HG02870 (cell line): ENCODE results near the gene TPP2.

ENCODE experiments used
- ATAC-seq: cut with Tn5 transposase; IDR thresholded peaks from one replicate; pipeline ENCODE4 v1.9.1; 2021; ENCODE audit warnings: mild to moderate bottlenecking, moderate library complexity; ENCODE audit not compliant: unreplicated experiment

TPP2 gene

DNA sequence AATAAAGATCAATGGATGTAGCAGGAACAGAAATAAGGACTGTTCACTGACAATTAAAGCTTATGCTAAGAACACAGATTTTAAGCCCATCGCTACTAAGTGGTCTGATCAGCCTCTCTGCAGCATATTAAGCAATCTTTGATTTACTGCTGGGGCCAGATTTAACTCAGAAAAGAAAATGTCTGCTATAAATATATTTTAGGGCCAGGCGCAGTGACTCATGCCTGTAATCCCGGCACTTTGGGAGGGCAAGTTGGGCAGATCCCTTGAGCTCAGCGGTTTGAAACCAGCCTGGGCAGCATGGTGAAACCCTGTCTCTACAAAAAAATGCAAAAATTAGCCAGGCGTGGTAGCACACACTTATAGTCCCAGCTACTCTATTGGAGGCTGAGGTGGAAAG is 55.1 kb downstream of the TPP2 start:
- ATAC-seq = no peak

DNA sequence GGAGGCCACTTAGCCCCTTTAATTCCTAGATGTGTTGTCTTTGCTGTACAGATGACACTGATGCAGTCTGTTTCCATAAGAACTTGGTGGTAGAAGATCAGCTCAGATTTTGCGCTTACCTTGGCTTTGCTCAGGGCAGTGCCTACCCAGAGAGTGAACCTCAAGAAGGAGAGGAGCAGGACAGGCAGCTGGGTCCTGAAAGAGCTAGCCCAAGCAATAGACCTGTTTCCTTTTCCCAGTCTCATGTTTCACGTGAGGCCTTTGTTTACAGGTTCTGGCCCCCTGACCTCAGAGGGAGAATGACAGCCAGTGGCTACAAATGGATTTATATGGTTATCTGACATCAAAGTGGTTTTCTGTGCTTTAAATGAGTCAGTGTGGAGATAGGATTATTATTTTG is 58.0 kb downstream of the TPP2 start:
- no peak for ATAC-seq

GRCh38 chr13:102657630-102658029 is 60.8 kb downstream of the TPP2 start:
- no peak for ATAC-seq

DNA sequence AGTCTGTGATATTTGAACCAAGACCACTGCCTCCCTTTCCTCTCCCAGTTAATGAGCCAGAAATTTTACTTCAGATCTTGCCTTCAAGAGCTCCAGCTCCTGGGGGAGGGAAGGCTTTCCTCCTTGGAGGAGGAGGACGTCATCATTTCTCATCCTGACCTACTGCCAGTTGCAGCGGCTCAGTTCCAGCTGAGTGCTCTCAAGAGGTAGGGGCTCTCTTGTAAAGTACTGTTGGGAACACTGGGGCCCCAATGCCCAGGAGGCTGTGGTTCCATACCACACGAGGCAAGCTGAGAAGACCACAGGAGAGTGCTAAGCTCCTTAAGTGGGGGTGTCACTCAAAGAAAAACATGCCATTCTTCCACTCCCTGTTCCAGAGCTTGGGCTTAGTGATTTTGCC is 61.9 kb downstream of the TPP2 start:
- ATAC-seq = no peak

GRCh38 chr13:102659168-102659713 is 62.5 kb downstream of the TPP2 start:
- no peak for ATAC-seq

GRCh38 chr13:102667023-102667422 is 70.2 kb downstream of the TPP2 start:
- ATAC-seq = no peak

- ATAC-seq = no peak
Observed at GRCh38 chr13:102667911-102668310, 71.1 kb downstream of the TPP2 start.

GRCh38 chr13:102670130-102670529 is 73.3 kb downstream of the TPP2 start:
- ATAC-seq = no peak

GRCh38 chr13:102675115-102675514 is 78.3 kb downstream of the TPP2 start:
- no peak for ATAC-seq

- ATAC-seq = no peak
Observed at GRCh38 chr13:102677122-102677521, 80.3 kb downstream of the TPP2 start.

GRCh38 chr13:102678339-102679107 is 81.7 kb downstream of the TPP2 start:
- no peak for ATAC-seq

- ATAC-seq = no peak
Observed at GRCh38 chr13:102679449-102680132, 82.8 kb downstream of the TPP2 start.

DNA sequence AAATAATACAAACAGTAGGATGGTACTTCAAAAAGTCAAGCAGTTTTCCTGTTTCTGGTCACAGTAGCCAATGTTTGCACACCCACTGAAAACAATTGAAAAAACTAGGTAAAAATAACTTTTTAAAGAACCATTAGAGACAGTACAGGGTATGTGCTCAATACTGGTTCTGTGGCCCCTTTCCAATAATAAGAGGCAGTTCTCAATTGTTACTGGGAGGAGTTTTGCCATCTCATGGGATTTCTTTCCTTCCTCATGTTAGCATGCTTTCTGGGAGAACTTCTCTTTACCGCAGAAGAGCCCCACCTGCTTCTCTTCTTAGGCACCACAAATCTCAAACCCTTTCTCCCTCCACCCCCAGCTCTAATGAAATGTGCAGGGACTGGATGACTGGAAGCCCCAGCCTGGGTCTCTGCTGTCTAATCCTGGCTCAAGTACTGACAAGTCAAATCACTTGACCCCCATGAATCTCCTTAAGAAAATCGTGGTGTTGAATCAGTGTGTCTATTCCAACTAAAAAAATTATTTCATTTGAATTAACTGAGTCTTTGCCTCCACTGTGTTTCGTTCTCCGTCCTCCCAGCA is 83.4 kb downstream of the TPP2 start:
- no peak for ATAC-seq

- peak; percentile 33 for ATAC-seq
Observed at GRCh38 chr13:102680842-102681740, 84.3 kb downstream of the TPP2 start.

- ATAC-seq = no peak
Observed at GRCh38 chr13:102682211-102682610, 85.4 kb downstream of the TPP2 start.

DNA sequence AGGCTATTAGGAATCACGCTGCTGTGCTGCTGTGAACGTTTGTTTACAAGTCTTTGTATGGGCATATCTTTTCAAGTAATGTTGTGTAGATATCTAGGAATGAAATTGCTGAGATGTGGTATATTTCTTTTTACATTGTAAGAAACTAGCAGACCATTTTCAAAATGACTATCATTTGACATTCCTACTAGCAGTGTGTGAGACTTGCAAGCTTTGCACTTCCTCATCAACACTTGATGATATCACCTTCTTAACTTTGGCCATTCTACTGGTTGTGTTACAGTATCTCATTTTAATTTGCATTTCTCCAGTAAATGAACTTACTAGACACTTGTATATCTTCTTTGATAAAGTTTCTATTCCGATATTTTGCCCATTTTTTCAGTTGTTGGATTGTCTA is 85.9 kb downstream of the TPP2 start:
- ATAC-seq = no peak

DNA sequence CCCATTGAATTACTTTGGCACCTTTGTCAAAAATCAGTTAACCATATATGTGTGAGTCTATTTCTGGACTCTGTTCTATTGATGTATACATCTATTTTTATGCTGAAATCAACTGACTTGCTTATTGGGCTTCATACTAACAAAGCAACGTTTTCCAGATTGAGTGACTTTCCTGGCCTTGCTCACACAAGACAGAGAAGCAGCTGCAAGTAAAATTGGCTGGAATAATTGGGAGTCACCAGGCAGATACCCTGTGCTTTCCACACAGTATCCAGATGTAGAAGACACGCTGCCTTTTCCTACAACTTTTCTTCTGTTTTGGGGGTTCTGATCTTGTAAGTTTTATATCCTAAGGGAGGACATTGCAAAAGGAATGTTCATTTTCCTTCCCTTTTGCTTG is 86.9 kb downstream of the TPP2 start:
- ATAC-seq = no peak

DNA sequence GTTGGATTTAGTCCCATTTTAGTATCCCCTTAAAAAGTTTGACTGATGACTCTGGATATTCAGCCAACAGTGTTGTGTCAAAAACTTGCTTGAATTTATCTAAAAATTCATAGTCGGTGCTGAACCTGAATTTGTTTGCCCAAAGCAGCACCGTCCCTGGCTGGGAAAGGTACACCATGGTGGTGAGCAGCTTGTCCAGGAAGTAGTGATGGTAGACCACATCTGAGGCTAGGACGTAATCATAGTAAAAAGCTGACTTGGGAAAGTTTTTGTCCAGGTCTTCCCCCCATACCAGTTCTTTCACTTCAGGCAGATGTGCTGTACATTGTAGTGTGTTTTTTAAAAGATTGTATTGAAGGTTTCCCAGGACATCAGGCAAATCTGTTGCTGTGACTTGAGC is 89.2 kb downstream of the TPP2 start:
- no peak for ATAC-seq

DNA sequence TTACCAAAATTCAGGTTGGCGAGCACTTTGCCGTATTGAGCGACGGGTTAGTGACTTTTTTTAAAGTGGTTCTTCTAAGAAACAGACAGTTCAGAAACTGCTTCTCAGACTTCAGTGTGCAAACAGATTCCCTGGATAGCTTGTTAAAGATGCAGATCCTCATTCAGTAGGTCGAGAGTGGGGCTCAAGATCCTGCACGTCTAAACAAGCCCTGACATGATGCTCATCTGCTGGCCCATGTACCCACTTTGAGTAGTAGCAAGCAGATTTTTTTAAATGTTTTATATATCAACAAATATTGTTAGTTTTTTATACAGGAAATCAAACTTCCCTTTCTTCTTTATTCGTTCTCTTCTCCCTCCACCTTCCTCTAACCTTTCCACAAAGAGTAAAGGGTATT is 90.7 kb downstream of the TPP2 start:
- no peak for ATAC-seq

GRCh38 chr13:102688306-102688973 is 91.7 kb downstream of the TPP2 start:
- ATAC-seq = no peak
